Mucosa of rectum (tissue), 2 donors: ENCODE data around the gene PAK4.
A peak's percentile ranks its signal among the peaks of the same experiment; 100 is the strongest.

ENCODE experiments used
- H3K27ac ChIP-seq, 2 donors: one replicate each; pipeline ENCODE4 v1.7.0; 2013; ENCODE audit warnings: inconsistent platforms in 2 of 2, low read depth in 2 of 2, low read length in 2 of 2
- H3K27me3 ChIP-seq, 2 donors: one replicate each; pipeline ENCODE4 v1.7.0; 2013; ENCODE audit warnings: low read length in 2 of 2; ENCODE audit not compliant: control insufficient read depth in 2 of 2, insufficient read depth in 2 of 2
- H3K36me3 ChIP-seq, 2 donors: one replicate each; pipeline ENCODE4 v1.7.0; 2013; ENCODE audit warnings: low read length in 2 of 2; ENCODE audit not compliant: control insufficient read depth in 2 of 2, insufficient read depth in 2 of 2
- H3K4me1 ChIP-seq, 2 donors: one replicate each; pipeline ENCODE4 v1.7.0; 2013; ENCODE audit warnings: low read length in 2 of 2, mild to moderate bottlenecking in 1 of 2; ENCODE audit not compliant: control insufficient read depth in 2 of 2, insufficient read depth in 2 of 2
- H3K4me3 ChIP-seq, 2 donors: one replicate each; pipeline ENCODE4 v1.7.0; 2013; ENCODE audit warnings: low read length in 2 of 2
- H3K9ac ChIP-seq, 2 donors: one replicate each; pipeline ENCODE4 v1.7.0; 2013; ENCODE audit warnings: low read length in 2 of 2, low read depth in 1 of 2, mild to moderate bottlenecking in 1 of 2
- H3K9me3 ChIP-seq, 2 donors: one replicate each; pipeline ENCODE4 v1.7.0; 2013; ENCODE audit warnings: low read length in 2 of 2; ENCODE audit not compliant: control insufficient read depth in 2 of 2
- donor health status: healthy.
- donor health status: Normal muscosa, but diverticular disease.

Gene PAK4

DNA sequence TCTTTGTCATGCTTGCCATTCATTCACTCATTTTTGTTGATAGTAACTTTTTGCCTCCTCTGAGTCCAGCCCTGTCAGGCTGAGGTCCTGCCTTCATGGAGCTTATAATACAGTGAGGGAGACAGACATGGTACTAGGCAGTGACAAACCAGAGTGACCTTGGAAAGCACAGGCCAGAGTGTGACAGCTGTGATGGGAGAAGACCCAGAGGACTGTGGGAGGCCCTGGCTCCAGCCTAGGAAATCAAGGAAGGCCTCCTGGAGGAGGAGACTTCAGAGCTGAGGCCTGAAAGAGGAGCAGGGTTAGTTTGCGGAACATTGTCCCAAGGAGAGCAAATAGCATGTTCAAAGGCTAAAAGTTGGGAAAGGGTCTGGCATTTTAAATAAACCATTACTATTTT, 20.5 kb downstream of the PAK4 start:
- Histone ChIP-seq H3K36me3 (peaks cover 0 to 5% of the 10 kb centered on the region in 2 donors), H3K27me3 (no peaks in the 10 kb centered on the region), H3K27ac (peak overlapping the region; percentile 70 to 81), H3K9ac (no peak overlapping the region), H3K4me3 (no peak overlapping the region), H3K9me3 (no peaks in the 10 kb centered on the region), H3K4me1 (peaks cover 31 to 32% of the 10 kb centered on the region in 2 donors)

DNA sequence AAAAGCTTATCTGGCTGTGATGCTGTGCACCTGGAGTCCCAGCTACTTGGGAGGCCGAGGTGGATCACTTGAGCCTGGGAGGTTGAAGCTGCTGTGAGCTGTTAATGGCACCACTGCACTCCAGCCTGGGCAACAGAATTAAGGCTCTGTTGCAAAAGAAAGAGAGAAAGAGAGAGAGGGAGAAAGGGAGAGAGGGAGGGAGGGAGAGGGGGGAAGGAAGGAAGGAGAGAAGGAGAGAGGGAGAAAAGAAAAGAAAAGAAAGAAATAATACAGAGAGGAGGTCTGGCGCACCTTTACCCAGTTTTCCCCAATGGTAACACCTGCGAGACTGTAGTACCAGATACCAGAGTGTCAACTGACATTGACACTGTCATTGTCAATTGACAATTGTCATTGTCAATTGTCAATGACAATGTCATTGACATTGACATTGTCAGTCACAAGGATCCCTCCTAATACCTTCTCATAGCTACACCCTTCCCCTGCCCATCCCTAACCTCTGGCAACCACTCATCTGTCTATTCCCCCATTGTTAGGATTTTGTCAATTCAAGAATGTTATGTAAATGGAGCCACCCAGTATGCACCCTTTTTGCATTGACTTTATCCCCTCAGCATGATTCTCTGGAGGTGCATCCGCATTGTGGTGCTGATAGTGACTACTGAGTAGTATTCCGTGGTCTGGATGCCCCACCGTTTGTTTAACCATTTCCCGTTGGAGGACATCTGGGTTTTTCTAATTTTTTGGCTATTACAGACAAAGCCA, 21.3 kb downstream of the PAK4 start:
- no peak overlapping the region for H3K4me3 ChIP-seq
- peaks cover 0 to 5% of the 10 kb centered on the region in 2 donors for H3K36me3 ChIP-seq
- peaks cover 31 to 32% of the 10 kb centered on the region in 2 donors for H3K4me1 ChIP-seq
- H3K9me3 ChIP-seq, result no peaks in the 10 kb centered on the region
- H3K27me3 ChIP-seq, result no peaks in the 10 kb centered on the region
- no peak overlapping the region for H3K27ac ChIP-seq
- H3K9ac ChIP-seq, result no peak overlapping the region

DNA sequence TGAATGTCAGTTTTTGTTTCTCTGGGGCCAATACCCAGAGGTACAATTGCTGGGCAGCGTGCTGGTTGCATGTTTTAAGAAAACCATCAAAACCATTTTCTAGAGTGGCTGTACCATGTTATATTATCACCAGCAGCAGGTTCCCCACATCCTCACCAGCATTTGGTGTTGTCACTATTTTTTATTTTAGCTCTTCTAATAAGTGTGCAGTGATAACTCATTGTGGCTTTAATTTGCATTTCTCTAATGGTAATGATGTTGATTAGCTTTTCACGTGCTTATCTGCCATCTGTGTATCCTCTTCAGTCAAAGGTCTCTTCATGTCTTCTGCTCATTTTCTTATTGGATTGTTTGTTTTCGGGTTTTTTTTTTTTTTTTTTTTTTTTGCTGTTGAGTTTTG, 21.9 kb downstream of the PAK4 start:
- Histone ChIP-seq H3K9me3 (no peaks in the 10 kb centered on the region), H3K27ac (no peak overlapping the region), H3K4me1 (peaks cover 29 to 32% of the 10 kb centered on the region in 2 donors), H3K9ac (no peak overlapping the region), H3K27me3 (no peaks in the 10 kb centered on the region), H3K36me3 (peaks cover 0 to 5% of the 10 kb centered on the region in 2 donors), H3K4me3 (no peak overlapping the region)

DNA sequence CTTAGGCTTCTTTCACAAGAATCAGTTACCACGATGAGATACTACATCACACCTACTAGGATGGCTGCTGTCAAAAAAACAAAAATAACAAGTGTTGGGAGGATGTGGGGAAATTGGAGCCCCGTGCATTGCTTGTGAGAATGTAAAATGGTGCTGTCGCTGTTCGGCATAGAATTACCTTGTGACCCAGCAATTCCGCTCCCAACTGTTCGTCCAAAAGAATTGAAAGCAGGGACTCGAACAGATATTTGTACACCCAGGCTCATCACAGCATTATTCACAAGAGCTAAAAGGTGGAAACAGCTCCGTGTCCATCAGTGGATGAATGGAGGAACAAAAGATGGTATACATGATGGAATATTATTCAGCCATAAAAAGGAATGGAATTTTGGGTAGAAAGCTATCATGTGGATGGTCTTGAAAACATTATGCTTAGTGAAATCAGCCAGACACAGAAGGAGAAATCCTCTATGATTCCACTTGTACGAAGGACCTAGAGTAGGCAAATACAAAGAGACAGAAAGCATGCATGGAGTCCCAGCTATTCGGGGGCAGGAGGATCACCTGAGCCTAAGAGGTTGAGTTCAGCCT, 23.4 kb downstream of the PAK4 start:
- Histone ChIP-seq H3K27me3 (no peaks in the 10 kb centered on the region), H3K9me3 (no peaks in the 10 kb centered on the region), H3K36me3 (peaks cover 0 to 5% of the 10 kb centered on the region in 2 donors), H3K4me3 (no peak overlapping the region), H3K9ac (no peak overlapping the region), H3K4me1 (peaks cover 22 to 24% of the 10 kb centered on the region in 2 donors), H3K27ac (no peak overlapping the region)

DNA sequence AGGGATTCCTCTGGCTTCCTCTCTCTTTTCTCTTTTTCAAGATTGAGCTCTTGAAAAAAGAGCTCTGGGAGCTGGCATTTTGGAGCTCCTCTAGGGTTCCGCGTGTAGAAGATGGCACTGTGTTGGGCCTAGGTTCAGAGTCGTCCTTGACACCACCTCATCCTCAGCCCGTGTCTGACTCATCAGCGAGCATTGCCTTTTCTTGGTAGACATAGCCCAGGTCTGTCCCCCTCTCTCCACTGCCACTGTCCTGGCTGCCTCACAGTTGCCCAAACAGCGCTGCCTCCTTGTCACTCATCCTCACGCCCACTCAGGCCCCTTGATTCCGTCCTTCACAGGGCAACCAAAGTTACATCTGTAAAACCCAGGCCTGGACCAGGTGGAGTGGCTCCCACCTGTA, 24.6 kb downstream of the PAK4 start:
- H3K27ac ChIP-seq, result no peak overlapping the region

DNA sequence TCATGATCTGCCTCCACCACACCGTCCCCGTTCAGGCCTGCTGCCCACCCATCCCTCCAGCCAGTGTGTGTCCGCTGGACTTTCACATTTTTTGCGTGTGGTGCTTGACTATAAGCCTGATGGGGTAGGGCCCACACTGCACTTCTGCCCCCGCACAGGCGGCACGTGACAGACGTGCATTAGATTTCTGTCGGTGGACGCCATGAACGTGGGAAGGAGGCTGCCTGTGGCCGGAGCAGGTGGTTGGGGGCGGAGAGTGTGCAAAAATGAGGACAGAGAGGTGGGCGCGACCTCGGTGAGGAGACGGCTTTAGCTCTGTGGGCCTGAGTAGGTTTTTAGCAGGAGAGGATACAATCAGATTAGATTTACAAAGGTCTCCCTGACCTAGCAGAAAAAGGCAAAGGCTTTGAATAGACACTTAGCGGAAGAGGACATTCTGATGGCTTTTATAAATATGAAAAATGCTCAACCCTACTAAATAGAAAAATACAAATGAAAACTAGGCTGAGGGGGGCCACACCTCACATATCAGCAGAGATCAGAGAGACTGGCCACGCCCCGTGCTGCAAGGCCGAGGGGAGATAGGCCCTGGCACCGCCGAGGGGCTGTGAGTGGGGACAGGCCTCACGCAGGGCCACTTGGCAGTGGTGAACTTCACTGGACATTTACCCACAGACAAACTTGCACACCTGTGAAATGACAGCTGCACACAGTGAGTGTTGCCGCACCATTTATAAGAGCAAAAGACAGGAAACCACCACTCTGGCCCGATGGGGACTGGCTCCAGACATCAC, 25.4 kb downstream of the PAK4 start:
- Histone ChIP-seq H3K4me3 (no peak overlapping the region), H3K4me1 (peaks cover 17 to 24% of the 10 kb centered on the region in 2 donors), H3K27ac (no peak overlapping the region), H3K9ac (no peak overlapping the region), H3K9me3 (no peaks in the 10 kb centered on the region), H3K27me3 (no peaks in the 10 kb centered on the region), H3K36me3 (peaks cover 0 to 5% of the 10 kb centered on the region in 2 donors)

More for the DNA sequence above, 24.6 kb downstream of the PAK4 start:
- Histone ChIP-seq H3K4me3 (no peak overlapping the region), H3K27me3 (no peaks in the 10 kb centered on the region), H3K9ac (no peak overlapping the region), H3K36me3 (peaks cover 0 to 5% of the 10 kb centered on the region in 2 donors), H3K9me3 (no peaks in the 10 kb centered on the region), H3K4me1 (peaks cover 17 to 22% of the 10 kb centered on the region in 2 donors)

DNA sequence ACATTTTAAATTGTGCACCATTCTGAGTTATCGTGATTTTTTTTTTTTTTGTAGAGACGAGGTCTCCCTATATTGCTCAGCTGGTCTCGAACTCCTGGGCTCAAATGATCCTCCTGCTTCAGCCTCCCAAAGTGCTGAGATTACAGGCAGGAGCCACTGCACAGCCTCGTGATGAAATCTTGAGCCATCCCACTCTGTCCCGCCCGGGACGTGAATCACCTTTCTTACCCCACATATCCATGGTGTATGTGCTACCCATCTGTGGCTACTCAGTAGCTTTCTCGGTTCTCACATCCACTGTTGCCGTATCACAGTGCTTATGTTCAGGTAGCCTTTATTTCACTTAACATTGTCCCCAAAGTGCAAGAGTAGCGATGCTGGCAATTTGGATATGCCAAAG, 26.5 kb downstream of the PAK4 start:
- Histone ChIP-seq H3K9me3 (no peaks in the 10 kb centered on the region), H3K9ac (no peak overlapping the region), H3K36me3 (peaks cover 0 to 5% of the 10 kb centered on the region in 2 donors), H3K27ac (no peak overlapping the region), H3K27me3 (no peaks in the 10 kb centered on the region), H3K4me1 (peaks cover 16 to 27% of the 10 kb centered on the region in 2 donors), H3K4me3 (no peak overlapping the region)

DNA sequence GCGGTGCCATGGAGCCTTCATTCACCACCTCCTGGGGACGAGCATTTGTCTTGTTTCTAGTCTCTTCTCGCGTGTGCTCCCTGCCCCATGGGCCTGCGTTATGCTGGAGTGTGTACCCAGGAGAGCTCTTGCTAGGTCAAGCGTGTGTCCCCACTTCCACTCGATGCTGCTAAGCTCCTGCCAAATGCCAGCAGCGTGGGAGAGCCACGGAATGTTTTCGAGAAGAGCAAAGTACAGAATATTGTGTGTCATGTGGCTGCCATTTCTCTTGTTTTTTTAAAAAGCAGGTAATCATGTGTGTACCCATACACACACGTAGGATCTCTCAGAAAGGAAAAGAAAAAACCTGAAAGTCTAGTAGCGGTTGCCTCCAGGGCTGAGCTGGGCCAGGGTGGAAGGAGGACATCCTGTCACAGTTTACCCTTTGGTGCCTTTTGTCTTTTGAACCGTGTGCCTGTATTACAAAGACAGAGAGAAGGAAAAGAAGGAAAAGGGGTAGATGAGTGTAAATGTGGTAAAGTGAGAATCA, 28.6 kb downstream of the PAK4 start:
- Histone ChIP-seq H3K4me3 (no peak overlapping the region), H3K27ac (no peak overlapping the region), H3K9me3 (no peaks in the 10 kb centered on the region), H3K27me3 (no peaks in the 10 kb centered on the region), H3K4me1 (peaks cover 16 to 35% of the 10 kb centered on the region in 2 donors), H3K36me3 (peaks cover 0 to 6% of the 10 kb centered on the region in 2 donors), H3K9ac (no peak overlapping the region)

DNA sequence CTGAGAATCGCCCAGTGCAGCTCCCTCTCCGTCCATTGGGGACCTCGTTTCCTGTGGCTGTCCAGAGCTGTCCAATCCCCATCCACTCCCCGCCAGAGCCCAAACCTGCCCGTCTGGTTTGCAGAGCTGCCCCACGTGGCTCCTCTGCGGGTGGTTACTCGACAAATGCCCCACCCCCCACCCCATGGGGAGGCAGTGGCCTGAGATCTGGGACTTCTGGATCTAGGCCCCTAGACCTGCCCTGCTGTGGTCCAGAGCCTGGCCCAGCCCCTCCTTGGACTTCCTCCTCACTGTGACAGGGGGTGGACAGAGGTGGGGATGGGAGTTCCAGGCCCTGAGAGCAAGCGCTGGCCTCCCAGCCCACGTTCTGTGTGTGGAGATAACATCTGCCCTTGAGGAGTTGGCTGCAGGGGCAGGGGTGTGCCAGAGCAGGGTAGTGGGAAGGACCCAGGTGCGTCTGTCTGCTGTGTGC, 29.1 kb downstream of the PAK4 start:
- H3K36me3 ChIP-seq, result peaks cover 0 to 5% of the 10 kb centered on the region in 2 donors
- peaks cover 16 to 35% of the 10 kb centered on the region in 2 donors for H3K4me1 ChIP-seq
- no peak overlapping the region for H3K4me3 ChIP-seq
- peak overlapping the region in 1 of 2 donors; percentile 1 for H3K27ac ChIP-seq
- no peaks in the 10 kb centered on the region for H3K27me3 ChIP-seq
- no peak overlapping the region for H3K9ac ChIP-seq
- no peaks in the 10 kb centered on the region for H3K9me3 ChIP-seq
